GM12801 (cell line): Measurements from ENCODE around the gene RBFOX1.

ENCODE experiments used
- TF ChIP-seq, protein P1 (sequence below): IDR thresholded peaks from one replicate; pipeline ENCODE4 v1.5.1; 2011; ENCODE audit warnings: control low read depth; ENCODE audit not compliant: insufficient read length; ENCODE audit errors: extremely low read depth

The RBFOX1 gene

DNA sequence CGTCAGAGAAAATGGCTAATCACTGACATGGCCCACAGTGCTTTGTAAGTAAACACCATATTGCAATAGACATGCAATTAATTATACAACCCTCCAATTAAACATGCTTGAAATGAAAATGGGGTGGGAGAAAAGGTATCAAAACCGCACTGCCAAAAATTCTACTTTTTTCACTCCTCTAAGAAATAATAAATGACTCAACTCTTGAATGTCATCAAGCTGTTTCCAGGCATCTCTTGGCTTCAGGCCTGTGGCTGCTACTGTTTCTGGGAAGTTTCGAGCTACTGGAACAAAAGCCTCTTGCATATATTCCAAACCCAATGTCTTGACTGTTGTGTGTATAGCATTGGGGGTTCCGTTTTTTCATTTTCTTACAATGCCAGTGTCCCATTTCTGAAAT is 412.6 kb downstream of the RBFOX1 start:
- TF ChIP-seq, protein P1, sequence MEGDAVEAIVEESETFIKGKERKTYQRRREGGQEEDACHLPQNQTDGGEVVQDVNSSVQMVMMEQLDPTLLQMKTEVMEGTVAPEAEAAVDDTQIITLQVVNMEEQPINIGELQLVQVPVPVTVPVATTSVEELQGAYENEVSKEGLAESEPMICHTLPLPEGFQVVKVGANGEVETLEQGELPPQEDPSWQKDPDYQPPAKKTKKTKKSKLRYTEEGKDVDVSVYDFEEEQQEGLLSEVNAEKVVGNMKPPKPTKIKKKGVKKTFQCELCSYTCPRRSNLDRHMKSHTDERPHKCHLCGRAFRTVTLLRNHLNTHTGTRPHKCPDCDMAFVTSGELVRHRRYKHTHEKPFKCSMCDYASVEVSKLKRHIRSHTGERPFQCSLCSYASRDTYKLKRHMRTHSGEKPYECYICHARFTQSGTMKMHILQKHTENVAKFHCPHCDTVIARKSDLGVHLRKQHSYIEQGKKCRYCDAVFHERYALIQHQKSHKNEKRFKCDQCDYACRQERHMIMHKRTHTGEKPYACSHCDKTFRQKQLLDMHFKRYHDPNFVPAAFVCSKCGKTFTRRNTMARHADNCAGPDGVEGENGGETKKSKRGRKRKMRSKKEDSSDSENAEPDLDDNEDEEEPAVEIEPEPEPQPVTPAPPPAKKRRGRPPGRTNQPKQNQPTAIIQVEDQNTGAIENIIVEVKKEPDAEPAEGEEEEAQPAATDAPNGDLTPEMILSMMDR = no peak

DNA sequence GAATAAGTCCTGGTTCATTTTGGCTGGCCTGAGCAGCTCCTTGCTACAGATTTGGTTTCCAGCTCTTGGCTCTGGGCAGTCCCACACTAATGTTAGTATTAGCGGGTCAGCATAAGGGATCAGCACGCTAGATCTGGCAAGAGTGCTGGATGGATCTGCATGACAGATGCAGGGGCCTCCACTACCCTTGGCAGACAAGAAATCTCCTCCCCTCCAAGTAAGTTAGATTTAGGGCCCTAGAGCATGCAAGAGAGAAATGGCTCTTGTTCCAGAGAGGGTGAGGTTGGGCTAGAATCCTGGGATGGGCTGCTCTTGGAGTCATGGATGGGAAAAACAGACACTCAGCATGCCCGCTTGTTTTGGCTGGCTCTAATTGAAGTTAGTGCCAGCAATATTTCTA is 414.3 kb downstream of the RBFOX1 start:
- TF ChIP-seq, protein P1 = no peak

DNA sequence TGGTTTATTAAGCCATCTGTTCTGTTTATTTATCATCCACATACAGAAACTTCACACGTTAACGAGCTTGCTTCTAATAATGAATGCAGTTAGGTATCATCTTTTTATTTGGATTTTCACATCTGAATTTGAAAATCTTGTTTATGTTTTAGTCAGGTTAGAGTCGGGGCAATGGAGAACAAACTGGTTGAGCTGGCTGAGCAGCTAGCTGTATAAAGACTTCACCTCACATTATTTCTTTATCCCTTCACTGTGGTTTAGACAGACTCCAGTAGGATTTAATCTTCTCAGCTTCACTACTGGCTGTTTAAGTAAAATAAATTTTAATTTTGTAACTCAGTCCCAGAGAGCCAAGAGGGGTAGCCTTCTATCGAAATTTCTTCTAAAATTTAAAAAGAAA is 415.9 kb downstream of the RBFOX1 start:
- TF ChIP-seq, protein P1 = no peak

DNA sequence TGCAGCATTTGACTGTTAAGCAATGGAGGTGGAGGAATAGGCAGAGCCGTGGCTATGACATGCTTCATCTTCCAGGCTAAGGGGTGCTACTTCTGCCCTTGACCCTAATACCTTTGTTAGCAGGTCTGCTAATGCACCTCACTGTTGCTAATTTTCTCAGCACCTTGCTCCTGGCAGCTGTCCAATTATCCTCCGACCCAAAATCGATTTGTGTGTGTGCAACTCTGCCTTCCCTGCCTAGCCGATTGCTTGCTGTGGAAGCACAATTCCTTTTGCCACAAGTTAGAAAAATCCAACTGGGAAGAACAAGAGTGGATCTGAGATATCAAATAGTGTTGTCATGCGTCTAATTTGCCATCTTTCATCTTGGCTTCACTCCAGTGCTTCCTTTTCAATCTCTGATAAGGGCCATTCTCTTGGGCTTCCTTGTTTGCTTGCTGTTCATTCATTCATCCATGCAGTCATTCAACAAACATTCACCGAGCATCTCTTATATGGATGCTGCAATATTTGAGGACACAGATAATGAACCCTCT is 422.8 kb downstream of the RBFOX1 start:
- TF ChIP-seq, protein P1 = no peak
